ENCODE data around the gene EVPL. TPM values are rescaled to one million over a fixed set of nuclear protein-coding genes. Genes with fewer than 3 reads are reported as not detected.
A peak's percentile ranks its signal among the peaks of the same experiment; 100 is the strongest.

The EVPL gene
- total RNA-seq, 1 donor, result 0.43 TPM

DNA sequence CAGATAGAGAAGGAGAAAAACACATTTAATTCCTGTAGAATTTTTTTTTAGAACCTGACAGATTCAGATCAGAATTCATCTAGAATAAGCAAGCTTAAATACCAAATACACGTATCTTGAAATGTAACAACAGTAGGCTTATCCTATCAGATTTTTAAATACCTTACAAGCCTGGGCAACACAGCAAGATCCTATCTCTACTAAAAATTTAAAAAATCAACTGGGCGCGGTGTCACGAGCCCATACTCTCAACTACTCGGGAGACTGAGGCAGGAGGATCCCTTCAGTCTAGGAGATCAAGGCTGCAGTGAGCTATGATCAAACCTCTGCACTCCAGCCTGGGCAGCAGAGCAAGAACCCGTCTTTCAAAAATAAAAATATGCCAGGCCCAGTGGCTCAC is 61.6 kb downstream of the EVPL start:
- TF ChIP-seq, protein P1, sequence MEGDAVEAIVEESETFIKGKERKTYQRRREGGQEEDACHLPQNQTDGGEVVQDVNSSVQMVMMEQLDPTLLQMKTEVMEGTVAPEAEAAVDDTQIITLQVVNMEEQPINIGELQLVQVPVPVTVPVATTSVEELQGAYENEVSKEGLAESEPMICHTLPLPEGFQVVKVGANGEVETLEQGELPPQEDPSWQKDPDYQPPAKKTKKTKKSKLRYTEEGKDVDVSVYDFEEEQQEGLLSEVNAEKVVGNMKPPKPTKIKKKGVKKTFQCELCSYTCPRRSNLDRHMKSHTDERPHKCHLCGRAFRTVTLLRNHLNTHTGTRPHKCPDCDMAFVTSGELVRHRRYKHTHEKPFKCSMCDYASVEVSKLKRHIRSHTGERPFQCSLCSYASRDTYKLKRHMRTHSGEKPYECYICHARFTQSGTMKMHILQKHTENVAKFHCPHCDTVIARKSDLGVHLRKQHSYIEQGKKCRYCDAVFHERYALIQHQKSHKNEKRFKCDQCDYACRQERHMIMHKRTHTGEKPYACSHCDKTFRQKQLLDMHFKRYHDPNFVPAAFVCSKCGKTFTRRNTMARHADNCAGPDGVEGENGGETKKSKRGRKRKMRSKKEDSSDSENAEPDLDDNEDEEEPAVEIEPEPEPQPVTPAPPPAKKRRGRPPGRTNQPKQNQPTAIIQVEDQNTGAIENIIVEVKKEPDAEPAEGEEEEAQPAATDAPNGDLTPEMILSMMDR (IDR thresholded peaks at IDR 0.05; ENCODE audit: insufficient read depth, low read depth, low read length), result no peak
- H3K4me3 ChIP-seq (ENCODE audit: low read depth, low read length), result no peak overlapping the region
- DNase-seq (ENCODE audit: low read depth), result no peak

- TF ChIP-seq, protein P1 (IDR thresholded peaks at IDR 0.05; ENCODE audit: insufficient read depth, low read depth, low read length), result no peak
- no peak for DNase-seq (ENCODE audit: low read depth)
- no peak overlapping the region for H3K4me3 ChIP-seq (ENCODE audit: low read depth, low read length)
Measured at GRCh38 chr17:75959839-75960511, 67.1 kb downstream of the EVPL start.

DNA sequence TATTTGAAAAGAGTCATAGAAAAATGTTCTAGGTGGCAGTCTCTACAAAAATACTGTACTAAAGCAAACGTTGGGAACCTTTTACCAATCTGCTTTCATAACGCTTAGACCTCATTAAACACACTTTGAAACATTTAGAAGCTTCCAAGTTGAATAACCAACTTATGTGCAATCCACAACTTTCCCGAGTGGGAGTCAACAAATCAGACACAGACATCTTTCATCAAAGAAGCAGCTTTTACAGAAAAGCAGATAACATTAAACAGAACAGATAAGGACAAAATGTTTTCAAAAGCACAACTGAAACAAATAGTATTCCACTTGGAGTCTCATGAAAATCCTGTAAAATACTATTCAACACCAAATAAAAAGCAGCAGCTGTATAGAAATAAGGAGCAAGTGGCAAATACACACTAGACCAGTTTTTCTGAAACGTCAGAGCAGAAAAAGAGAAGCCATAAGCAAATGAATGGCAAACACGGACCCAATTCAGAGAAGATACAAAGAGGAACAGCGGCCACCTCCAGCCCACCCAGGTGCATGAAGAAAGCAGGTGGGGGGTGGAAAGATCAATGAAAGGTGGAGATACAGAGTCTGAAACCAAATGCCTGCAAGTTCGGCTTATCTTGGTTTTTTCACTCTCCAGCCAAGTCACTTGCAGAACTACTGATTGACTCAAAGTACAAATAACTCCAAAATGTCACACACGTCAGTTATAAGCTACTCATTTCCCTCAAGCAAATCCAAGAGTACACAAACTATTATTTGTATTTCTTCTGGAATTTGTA is 67.9 kb downstream of the EVPL start:
- no peak overlapping the region for H3K4me3 ChIP-seq (ENCODE audit: low read depth, low read length)
- TF ChIP-seq, protein P1 (IDR thresholded peaks at IDR 0.05; ENCODE audit: insufficient read depth, low read depth, low read length), result no peak
- DNase-seq (ENCODE audit: low read depth), result peak; percentile 59

Other genes with a start within 250 kb of the EVPL start
- 19.9 and 23.5 TPM in 2 replicates for gene UNK, start 242.5 kb downstream of the EVPL start, total RNA-seq
- 0.86 and 1.6 TPM in 2 replicates for gene UNC13D, start 182.9 kb downstream of the EVPL start, total RNA-seq
- gene WBP2, start 172.0 kb downstream of the EVPL start, total RNA-seq, result 18.4 and 26.8 TPM in 2 replicates
- gene TRIM47, start 148.7 kb downstream of the EVPL start, total RNA-seq, result 13.5 and 15.1 TPM in 2 replicates
- 21.9 and 22.5 TPM in 2 replicates for gene TRIM65, start 130.4 kb downstream of the EVPL start, total RNA-seq
- gene MRPL38, start 122.4 kb downstream of the EVPL start, total RNA-seq, result 33.7 and 45.1 TPM in 2 replicates
- gene FBF1, start 86.3 kb downstream of the EVPL start, total RNA-seq, result 15.5 and 16.0 TPM in 2 replicates
- gene ACOX1, start 48.1 kb downstream of the EVPL start, total RNA-seq, result 64.4 and 79.9 TPM in 2 replicates
- 16.8 and 24.2 TPM in 2 replicates for gene TEN1, start 48.1 kb downstream of the EVPL start, total RNA-seq
- gene CDK3, start 26.5 kb downstream of the EVPL start, total RNA-seq, result 0.64 and 2.2 TPM in 2 replicates
- 28.3 and 42.3 TPM in 2 replicates for gene SRP68, start 45.2 kb upstream of the EVPL start, total RNA-seq
- under 0.01 TPM in 1 of 2 replicates, not detected in the other for gene GALR2, start 47.5 kb upstream of the EVPL start, total RNA-seq
- not detected in 2 replicates for gene ZACN, start 51.9 kb upstream of the EVPL start, total RNA-seq
- 93.1 and 98.4 TPM in 2 replicates for gene EXOC7, start 76.5 kb upstream of the EVPL start, total RNA-seq
- not detected in 2 replicates for gene FOXJ1, start 113.9 kb upstream of the EVPL start, total RNA-seq
- 4.7 and 10.0 TPM in 2 replicates for gene RNF157, start 213.2 kb upstream of the EVPL start, total RNA-seq
- gene UBALD2, start 238.0 kb upstream of the EVPL start, total RNA-seq, result 5.5 and 5.6 TPM in 2 replicates

Data from fibroblast of villous mesenchyme (primary cell).